GM19372 (cell line): ENCODE results near the gene TMEM17.
"Not testable (repeated sequence)": the region's sequence is repeated elsewhere in the genome, so short reads cannot be mapped to it uniquely, and the experiment has no call there.

Source experiments
- ATAC-seq: cut with Tn5 transposase; IDR thresholded peaks from one replicate; pipeline ENCODE4 v1.9.1; 2021; ENCODE audit warnings: mild to moderate bottlenecking, low read depth, moderate library complexity; ENCODE audit not compliant: unreplicated experiment

TMEM17 gene, protein sequence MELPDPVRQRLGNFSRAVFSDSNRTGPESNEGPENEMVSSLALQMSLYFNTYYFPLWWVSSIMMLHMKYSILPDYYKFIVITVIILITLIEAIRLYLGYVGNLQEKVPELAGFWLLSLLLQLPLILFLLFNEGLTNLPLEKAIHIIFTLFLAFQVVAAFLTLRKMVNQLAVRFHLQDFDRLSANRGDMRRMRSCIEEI

DNA sequence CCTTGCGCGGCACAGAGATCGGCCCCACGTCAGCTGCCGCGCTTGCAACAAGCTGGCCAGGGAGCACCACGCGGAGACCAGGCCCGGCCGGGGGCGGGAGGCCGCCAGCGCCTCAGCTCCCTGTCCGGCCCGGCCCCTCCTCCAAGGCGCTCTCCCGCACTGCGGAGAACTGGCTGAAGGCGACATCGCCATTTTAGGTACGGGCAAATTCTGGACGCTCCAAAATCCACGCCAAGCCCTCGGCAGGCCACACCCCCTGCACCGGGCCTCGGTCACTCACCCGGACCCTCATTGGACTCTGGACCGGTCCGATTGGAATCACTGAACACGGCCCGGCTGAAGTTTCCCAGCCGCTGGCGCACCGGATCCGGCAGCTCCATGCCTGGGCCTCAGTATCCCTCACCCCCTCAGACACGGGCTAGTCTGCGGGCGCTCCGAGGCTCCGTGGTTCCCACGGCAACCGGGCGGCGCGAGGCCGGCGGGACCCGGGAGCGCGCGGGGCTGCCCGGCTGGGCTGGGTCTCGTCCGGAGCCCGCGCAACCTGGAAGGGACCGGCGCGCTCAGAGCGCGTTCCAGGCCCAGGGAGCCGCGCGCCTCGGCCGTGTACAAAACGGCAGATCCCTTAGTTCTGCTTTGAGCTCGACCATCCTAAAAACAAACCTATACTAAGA, at the start of gene TMEM17:
Gene TMEM17 (minus strand): TSS at position 446 of the 671 bp plus-strand sequence. CDS start 66 bp downstream, at position 380.
- peak; percentile 84 for ATAC-seq

GRCh38 chr2:62554440-62554839, 48.4 kb upstream of the TMEM17 start:
- ATAC-seq: no peak

GRCh38 chr2:62550461-62550860, 44.5 kb upstream of the TMEM17 start:
- no peak for ATAC-seq

GRCh38 chr2:62547854-62548253, 41.9 kb upstream of the TMEM17 start:
- no peak for ATAC-seq

GRCh38 chr2:62545261-62545660, 39.3 kb upstream of the TMEM17 start:
- ATAC-seq: no peak

GRCh38 chr2:62540408-62541168, 34.6 kb upstream of the TMEM17 start:
- no peak for ATAC-seq

DNA sequence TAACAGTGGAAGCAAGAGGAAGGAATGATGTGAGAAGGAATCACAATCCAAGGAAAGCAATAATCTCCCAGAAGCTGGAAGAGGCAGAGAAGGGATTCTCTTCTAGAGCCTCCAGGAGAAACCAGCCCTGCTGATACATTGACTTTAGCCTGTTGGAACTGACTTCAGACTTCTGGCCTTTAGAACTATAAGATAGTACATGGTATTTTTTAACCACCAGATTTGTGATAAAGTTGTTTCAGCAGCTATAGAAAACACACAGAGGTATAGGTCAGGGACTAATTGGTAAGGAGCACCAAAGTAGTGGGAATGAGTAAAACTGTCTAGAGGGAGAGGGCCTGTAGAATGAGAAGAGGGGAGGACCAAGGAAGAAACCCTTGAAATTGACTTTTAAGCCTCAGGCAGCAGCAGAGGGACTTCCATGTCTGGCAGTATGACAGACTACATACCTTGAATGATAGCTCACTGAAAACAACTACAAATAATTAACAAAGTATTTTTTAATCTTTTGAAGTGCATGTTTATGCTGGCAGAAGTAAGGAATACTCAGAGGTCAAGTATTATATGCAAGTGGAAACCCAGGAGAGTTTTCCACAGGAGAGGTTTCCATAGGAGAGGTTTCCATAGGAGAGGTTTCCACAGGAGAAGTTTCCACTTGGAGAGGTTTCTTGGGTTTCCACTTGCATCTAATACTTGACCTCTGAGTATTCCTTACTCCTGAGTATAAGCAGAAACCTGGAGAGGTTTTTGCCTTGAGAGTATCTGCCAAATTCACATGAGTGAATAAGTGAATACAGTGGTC, 33.8 kb upstream of the TMEM17 start:
- no peak for ATAC-seq

DNA sequence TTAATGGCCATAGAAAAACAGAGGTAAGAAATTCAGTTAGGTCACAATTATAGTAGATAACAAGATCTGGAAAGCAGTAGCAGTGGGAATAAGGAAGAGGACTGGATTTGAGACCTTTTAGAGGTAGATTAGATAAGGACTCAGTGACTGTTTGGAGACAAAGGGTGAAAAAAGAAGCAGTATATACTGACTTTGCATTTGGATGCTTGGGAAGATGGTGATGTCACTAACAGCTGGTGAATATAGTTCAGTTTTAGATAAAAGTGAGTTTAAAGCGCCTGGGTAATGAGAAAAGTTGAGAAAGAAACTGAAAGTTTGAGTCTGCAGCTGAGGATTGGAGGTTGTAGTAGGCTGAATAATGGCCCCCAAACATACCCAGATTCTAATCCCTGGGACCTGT, 32.8 kb upstream of the TMEM17 start:
- ATAC-seq: no peak

DNA sequence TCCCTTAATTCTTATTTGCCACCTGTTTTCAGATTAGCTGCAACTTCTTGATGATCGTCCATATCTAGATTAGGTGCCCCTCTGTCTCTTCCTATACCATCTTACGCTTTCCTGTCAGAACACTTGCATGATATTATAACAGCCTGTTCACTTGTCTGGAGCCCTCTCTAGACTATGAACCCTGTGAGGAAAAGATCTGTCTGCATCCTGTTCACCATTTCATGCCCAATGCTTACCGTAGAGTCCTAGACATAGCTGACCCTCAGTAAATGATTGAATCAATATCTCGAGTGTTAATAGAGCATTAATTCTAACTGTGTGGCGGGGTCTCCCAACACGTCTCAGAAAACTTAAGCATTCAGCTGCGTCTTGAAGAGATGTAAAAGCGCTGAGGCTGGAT, 31.8 kb upstream of the TMEM17 start:
- no peak for ATAC-seq

DNA sequence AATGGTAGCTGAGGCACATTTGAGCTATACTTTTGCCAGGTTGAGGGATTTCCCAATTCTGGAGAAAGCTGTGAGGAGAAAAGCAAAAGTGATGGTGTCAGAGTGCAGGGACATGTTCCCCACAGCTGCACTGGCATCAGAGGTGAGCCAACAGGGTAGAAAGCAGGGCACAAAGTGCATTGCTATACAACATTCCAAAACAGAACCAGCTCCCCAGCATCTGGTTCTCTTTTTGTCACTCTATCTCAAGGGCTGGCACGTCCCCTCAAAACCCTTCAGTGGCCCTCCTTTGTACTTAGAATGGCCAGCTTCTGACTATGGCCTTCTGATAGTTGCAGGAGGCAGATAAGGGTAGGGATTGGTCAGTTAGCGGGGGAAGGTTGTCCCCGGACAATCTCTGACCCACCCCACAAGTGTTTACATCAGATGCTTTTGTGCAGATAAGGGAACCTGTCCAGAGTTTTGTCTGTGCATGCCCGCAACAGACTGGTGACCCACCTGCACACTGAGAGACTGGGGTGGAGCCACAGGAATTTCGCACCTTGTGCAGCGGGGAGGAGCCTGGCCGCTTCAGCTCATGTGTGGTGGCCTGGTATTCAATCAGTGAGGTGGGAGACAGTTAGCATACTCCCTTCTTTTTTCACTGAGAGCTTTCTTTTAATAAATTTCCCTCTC, 31.0 kb upstream of the TMEM17 start:
- no peak for ATAC-seq

DNA sequence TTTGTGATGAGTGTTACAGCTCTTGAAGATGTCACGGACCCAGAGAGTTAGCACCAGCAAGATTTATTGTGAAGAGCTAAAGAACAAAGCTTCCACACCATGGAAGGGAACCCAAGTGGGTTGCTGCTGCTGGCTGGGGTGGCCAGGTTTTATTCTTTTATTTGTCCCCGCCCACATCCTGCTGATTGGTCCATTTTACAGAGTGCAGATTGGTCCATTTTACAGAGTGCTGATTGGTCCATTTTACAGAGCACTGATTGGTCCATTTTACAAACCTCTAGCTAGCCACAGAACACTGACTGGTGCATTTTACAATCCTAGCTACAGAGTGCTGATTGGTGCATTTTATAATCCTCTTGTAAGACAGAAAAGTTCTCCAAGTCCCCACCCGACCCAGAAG, 29.5 kb upstream of the TMEM17 start:
- ATAC-seq: not testable (repeated sequence)

DNA sequence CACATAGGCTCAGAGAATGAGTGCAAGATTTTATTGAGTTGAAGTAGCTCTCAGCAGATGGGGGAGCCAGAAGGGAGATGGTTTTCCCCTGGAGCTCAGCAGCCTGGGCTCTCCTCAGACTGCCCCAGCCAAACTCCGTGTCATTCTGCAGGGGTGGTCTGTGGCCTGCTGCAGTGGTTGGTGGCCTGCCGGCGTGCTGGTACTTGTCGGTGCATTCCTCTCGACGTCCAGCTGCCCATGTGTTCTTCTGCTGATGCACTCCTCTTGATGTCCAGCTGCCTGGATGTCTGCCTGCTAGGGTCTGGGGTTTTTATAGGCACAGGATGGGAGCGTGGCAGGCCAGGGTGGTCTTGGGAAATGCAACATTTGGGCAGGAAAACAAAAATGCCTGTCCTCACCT, 25.6 kb upstream of the TMEM17 start:
- ATAC-seq: no peak

DNA sequence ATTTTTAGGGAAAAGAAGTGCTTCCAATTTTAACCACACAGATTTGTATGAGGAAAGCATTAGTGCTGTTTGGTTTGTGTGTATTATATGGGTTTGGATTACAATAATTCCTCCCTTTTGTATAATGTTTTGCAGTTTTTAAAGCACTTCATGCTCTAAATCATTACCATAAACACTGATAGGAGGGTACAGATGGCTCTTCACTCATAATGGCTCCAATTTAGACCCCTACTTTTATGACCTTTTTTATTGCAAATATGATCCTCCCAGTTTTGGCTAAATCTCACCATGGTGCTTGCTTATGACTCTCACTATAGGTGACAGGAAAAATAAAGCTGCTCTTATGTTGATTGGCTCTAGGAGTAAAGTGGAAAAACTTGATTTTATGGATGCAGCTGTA, 23.8 kb upstream of the TMEM17 start:
- ATAC-seq: no peak

DNA sequence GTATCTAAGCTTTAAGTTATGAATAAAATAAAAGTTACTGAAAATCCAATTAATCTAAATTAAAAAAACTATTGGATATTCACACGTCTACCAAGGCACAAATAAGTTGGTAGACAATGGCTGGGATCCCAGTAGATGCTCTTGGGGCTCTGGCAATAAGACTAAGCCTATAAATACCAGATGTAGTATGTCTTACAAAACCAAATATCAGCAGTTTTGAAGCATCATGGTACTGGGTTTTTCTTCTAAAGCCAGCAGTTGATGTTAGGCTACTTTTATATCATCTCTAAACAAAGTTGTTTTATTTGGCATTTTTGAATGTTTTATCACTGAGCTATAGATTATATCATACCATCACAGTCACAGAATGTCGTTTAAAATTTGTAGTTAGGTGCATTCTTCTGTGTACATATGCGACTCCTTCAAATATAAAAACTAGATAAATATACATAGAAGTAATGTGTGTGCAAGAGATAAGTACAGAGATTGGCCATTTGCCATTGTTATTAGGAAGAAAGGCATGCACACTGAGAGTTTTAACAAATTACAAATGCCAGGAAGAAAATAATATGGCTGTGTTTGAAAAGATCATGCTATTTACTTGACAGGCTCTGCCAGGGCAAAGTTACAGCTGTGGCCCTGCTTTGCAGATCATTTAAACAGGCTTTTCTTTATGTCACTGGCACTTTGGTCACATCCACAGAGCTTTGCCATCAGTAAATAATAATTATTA, 21.6 kb upstream of the TMEM17 start:
- no peak for ATAC-seq

DNA sequence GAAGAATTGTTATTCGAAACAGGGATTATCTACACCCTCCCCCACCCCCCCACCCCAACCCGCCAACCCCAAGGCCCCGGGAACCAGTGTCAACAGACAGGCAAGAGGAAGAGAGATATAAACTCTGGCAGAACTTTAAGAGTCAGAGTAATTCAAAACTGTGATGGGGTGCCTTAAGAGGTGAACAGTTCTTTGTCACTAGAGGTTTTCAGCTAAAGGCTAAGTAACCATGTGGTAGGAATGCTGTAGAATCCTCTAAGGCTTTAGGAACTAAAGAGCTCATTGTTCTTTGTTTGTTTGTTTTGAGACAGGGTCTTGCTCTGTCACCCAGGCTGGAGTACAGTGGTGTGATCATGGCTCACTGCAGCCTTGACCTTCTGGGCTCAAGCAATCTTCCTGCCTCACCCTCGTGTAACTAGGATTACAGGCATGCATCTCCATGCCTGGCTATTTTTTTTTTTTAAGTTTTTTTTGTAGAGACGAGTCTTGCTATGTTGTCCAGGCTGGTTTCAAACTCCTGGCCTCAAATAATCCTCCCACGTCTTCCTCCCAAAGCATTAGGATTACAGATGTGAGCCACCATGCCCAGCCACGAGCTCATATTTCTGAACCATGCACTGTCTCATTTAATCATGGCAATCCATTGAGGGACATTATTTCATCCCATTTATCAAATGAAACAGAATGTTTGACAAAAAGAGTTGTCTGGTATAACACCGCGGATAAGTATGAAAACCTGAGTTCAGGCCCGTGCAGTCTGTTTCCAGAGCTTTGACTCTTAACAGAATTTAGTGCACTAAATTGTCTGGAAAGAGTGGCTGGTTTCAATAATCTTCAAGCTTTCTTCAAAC, 20.8 kb upstream of the TMEM17 start:
- ATAC-seq: no peak

DNA sequence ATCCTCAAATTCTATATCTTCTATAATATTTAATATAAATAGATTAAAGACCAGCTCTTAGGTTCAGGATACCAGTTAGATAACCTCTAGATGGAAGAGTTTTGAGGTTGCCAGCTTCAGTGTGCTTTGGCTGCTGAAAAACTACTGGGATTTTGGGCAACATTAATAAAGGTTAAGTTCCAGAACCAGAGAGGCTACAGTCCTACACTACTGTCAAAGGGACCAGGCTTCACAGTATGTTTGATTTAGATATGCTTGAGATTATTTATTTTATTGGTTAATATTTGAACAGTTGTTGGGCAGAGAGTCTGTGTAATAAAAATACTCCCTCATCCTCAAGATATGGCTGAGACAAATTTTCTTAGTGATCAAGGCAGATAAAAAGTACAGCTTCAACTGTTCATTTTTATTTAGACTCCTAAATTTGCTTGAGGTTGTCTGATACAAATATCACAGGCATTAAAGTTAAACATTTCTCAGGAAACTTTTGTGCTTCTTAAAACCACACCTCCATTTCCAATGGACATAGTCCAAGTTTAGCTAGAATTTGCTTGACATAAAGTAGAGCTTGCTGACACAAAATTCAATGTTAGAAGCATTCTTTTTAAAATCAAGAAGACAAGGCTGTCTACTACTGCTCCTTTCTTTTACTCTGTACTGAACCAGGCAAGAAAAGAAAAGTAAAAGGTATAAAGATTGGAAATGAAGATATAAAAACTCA, 19.7 kb upstream of the TMEM17 start:
- ATAC-seq: no peak

DNA sequence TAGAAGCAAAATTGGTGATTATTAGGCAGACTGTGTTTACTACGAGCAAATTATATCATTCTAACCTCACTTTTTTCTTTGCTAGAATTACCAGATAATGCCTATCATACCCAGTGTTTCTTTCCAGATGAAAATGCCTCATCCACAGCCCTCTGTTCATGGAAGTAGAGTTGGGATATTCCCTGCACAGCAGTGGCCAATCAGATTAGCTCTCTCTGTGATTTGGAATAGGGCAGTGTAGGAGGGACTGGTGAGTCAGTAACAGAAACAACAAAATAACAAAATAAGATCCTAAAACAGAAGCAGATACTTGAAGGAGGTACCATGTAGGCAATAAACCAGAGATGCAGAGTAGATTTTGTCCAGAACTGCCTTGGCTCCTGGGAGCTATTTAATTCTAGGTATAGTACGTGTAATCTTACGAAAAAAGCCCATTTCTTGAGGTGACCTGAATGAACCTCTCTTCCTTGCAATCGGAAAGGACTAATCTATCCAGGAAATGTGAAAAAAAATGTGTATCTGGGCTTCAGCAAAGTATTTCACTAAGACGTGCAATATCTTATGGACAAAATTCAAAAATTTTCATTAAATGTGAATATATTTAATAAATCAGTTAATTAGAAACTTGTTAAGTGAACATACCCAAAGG, 18.4 kb upstream of the TMEM17 start:
- ATAC-seq: no peak

DNA sequence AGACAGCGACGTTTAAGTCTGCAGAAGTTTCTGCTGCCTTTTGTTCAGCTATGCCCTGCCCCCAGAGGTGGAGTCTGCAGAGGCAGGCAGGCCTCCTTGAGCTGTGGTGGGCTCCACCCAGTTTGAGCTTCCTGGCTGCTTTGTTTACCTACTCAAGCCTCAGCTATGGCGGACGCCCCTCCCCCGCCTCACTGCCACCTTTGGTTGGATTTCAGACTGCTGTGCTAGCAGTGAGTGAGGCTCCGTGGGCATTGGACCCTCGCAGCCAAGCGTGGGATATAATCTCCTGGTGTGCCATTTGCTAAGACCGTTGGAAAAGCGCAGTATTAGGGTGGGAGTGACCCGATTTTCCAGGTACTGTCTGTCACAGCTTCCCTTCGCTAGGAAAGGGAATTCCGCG, 15.1 kb upstream of the TMEM17 start:
- not testable (repeated sequence) for ATAC-seq
